Measurements from ENCODE around the gene CDC34.

CDC34 gene

GRCh38 chr19:531753-532560, at the start of gene CDC34:
TSS of gene CDC34 (plus strand) at chr19:531760. CDS start at chr19:531932, 172 bp downstream.
- no peak for DNase-seq (ENCODE audit: low read depth, low spot score)
- H3K27ac ChIP-seq: peak within 1 kb of the TSS; percentile 77

GRCh38 chr19:482186-483041, 49.1 kb upstream of the CDC34 start:
- DNase-seq (ENCODE audit: low read depth, low spot score): no peak
- H3K27ac ChIP-seq: no peak overlapping the region

- H3K27ac ChIP-seq: no peak overlapping the region
- no peak for DNase-seq (ENCODE audit: low read depth, low spot score)
Observed at GRCh38 chr19:483332-484072, 48.1 kb upstream of the CDC34 start.

GRCh38 chr19:484494-484893, 47.1 kb upstream of the CDC34 start:
- no peak overlapping the region for H3K27ac ChIP-seq

GRCh38 chr19:485077-485476, 46.5 kb upstream of the CDC34 start:
- no peak for DNase-seq (ENCODE audit: low read depth, low spot score)
- peak overlapping the region; percentile 29 for H3K27ac ChIP-seq

More at GRCh38 chr19:484494-484893, 47.1 kb upstream of the CDC34 start:
- DNase-seq (ENCODE audit: low read depth, low spot score): no peak

- H3K27ac ChIP-seq: peak overlapping the region; percentile 29
- no peak for DNase-seq (ENCODE audit: low read depth, low spot score)
Observed at GRCh38 chr19:485583-486236, 45.9 kb upstream of the CDC34 start.

GRCh38 chr19:488505-489417, 42.8 kb upstream of the CDC34 start:
- peak; percentile 64 for DNase-seq (ENCODE audit: low read depth, low spot score)

GRCh38 chr19:489418-490196, 42.0 kb upstream of the CDC34 start:
- H3K27ac ChIP-seq: peak overlapping the region; percentile 88
- no peak for DNase-seq (ENCODE audit: low read depth, low spot score)

More at GRCh38 chr19:488505-489417, 42.8 kb upstream of the CDC34 start:
- peak overlapping the region; percentile 88 for H3K27ac ChIP-seq

- DNase-seq (ENCODE audit: low read depth, low spot score): no peak
- no peak overlapping the region for H3K27ac ChIP-seq
Observed at GRCh38 chr19:491146-491741, 40.3 kb upstream of the CDC34 start.

- H3K27ac ChIP-seq: no peak overlapping the region
- DNase-seq (ENCODE audit: low read depth, low spot score): no peak
Observed at GRCh38 chr19:492091-492531, 39.4 kb upstream of the CDC34 start.

GRCh38 chr19:493391-494170, 38.0 kb upstream of the CDC34 start:
- no peak for DNase-seq (ENCODE audit: low read depth, low spot score)
- H3K27ac ChIP-seq: no peak overlapping the region

GRCh38 chr19:494171-495080, 37.1 kb upstream of the CDC34 start:
- H3K27ac ChIP-seq: no peak overlapping the region
- DNase-seq (ENCODE audit: low read depth, low spot score): no peak

- no peak for DNase-seq (ENCODE audit: low read depth, low spot score)
- no peak overlapping the region for H3K27ac ChIP-seq
Observed at GRCh38 chr19:495081-495401, 36.5 kb upstream of the CDC34 start.

- no peak overlapping the region for H3K27ac ChIP-seq
- DNase-seq (ENCODE audit: low read depth, low spot score): no peak
Observed at GRCh38 chr19:495402-496111, 36.0 kb upstream of the CDC34 start.

GRCh38 chr19:496112-496665, 35.4 kb upstream of the CDC34 start, which contains the start of gene MADCAM1:
TSS of gene MADCAM1 (plus strand) at chr19:496486. CDS start at chr19:496500, 14 bp downstream.
- H3K27ac ChIP-seq: no peak within 1 kb of the TSS
- DNase-seq (ENCODE audit: low read depth, low spot score): no peak
